ENCODE results near the gene LYRM2. TPM values are rescaled to one million over a fixed set of nuclear protein-coding genes. Genes with fewer than 3 reads are reported as not detected.

Gene LYRM2
- polyA plus RNA-seq, 1 donor: 24.3 TPM

DNA sequence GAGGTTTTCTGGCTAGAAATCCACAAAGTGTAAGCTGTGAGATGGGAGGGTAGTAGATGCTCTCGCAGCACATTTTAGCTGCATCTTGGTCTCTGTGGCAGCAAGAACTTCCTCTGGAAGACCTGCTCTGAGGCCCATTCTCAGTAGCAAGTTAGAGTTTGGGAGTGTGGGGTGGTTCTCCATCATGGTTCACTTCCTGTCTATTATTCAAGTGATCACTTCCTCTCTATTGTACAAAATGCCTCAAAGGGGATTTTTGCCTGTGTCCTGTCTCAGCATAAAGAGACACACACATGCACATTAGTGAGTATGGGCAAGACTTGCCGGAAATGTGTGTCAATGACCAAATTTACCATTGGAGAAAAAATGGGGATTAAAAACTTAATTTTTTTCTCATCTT, 42.5 kb downstream of the LYRM2 start:
- no peak for DNase-seq (ENCODE audit: low read depth)

DNA sequence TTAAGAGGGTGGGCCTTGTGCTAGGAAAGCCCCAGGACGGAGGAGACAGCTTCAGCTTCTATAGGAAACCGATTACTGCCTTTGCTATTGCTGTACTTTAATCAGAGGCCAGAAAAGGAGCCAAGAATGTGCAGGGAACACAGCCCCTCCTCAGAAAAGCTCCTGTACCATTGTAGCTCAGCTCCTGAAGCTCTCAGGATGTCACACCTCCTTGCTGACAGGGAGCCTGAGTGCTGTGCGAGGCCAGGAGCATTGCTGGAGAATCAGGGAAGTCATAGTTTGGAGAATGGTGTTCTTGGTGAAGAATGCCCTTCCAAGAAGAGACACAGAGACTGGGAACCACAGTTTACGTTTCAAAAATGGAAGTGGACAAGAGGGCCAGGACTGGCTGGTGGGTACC, 46.8 kb downstream of the LYRM2 start:
- no peak for DNase-seq (ENCODE audit: low read depth)

GRCh38 chr6:89590133-89590532, 48.4 kb downstream of the LYRM2 start:
- DNase-seq (ENCODE audit: low read depth): no peak

DNA sequence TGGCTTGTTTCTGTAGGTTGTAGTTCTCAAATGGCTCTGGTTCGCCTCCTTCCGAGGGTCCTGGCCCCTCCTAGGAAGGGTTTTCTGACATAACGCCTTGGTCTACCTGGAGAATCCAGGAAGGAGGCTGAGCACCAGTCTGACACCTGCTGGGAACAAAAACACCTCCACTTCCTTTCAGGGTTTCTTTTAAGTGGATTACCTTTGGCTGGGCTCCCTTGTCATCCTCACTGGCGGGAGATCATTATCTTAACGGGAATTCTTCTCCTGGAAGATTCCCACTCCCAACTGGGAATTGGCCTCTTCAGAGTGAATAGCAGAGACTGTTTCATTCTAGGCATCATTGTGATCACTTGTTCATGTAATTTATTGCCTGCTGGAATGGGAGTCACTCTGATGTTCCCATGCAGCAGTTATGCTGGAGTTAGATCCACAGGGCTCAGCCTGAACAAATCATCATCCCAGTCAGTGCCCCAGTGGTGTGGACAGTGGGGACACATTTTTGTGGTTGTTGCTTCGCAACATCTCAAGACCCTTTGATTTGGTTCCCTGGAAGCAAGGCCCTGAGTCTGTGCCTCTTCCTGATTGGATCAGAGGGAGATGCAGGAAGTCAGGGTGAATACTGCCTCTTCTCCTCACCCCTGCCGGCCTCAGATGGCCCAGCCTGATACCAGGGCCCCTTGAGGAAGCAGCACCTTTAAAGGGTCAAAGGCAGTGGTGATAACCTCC, 49.1 kb downstream of the LYRM2 start:
- no peak for DNase-seq (ENCODE audit: low read depth)

DNA sequence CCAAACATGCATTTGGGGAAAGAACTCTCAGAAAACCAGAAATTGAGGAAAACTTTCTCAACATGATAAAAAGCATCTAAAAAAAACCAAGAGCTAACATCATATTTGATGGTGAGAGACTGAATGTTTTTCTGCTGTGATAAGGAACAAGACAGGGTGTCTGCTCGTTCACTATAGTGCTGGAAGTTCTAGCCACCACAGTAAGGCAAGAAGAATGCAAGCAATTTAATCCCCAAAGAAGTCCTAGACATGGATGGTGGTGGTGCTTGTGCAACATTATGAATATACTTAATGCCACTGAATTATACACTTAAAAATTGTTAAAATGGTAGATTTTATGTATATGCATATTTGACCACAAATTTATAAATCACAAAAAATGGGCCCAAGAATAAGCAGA, 53.4 kb downstream of the LYRM2 start:
- no peak for DNase-seq (ENCODE audit: low read depth)

- no peak for DNase-seq (ENCODE audit: low read depth)
Observed at GRCh38 chr6:89584539-89584938, 54.0 kb downstream of the LYRM2 start.

- no peak for DNase-seq (ENCODE audit: low read depth)
Observed at GRCh38 chr6:89583559-89583958, 55.0 kb downstream of the LYRM2 start.

- DNase-seq (ENCODE audit: low read depth): no peak
Observed at GRCh38 chr6:89582669-89583325, 55.8 kb downstream of the LYRM2 start.

DNA sequence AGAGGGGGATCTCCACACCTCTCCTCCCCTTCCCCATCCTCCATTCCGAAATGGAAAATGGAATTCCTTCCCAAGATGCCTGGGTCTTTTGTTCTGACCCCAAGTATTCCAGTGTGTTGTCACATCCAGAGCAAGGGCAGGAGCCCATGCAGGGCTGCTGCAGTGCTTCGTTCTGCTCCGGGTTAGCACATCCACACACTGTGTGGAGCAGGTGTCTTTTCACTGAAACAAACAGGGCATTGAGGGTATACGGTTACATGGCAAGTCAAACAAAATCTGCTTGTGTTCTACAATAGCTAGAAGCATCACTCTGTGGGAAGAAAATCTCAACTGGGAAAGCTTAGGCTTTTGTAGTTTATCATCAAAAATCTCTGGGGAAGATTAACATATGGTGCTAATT, 56.9 kb downstream of the LYRM2 start:
- no peak for DNase-seq (ENCODE audit: low read depth)

- no peak for DNase-seq (ENCODE audit: low read depth)
Observed at GRCh38 chr6:89580997-89581666, 57.4 kb downstream of the LYRM2 start.

DNA sequence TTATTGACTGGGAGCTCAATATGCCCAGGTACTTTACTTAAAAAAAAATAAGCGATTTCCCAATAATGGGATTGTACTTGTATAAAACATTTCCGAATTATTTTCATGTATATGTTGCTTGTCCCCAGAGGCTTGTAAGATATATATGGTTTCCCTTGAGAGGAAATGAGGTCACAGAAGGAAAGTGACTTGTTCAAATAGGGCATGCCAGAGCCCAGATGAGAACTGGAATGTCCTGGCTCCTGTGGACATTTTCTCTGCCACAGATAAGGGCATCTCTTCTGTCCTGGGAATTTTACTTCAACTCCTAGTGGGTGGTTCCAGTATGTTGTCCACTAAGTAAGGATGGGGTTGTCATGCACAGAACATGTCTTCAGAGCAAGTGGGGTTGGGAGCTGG, 63.0 kb downstream of the LYRM2 start:
- no peak for DNase-seq (ENCODE audit: low read depth)

- no peak for DNase-seq (ENCODE audit: low read depth)
Observed at GRCh38 chr6:89574910-89575561, 63.5 kb downstream of the LYRM2 start.

DNA sequence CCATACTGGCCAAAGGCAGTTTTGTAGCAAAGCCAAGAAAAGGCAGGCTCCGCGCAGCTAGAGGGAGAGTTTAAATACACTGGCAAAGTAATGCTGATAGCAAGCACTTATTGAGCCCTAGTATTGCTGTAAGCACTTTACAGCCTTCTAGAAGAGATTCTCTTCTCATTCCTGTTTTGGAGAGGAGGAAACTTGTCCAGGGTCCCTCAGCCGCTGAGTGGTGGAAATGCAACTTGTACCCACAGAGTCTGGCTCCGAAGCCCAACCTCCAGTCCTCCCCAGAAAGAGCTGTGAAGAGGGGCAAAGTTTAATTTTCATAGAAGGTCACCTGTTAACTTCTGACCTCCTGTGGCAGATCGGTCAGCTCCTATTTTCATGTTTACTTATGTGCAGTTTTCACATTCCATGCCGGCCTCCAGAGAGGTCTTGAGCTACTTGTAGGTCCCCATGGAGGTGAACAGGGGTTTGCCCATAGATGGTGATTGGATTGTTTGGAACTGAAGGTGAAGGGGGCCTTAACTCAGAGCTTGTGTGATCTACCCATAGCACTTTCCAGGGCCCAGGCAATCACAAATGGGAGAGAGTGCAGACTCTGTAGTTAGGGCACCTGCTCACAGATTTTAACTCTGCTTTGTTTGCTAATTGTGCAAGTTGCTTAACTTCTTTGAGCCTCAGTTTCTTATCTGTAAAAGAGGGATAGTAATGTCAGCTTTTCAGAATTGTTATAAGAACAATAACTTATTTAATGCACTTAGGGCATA, 70.7 kb downstream of the LYRM2 start:
- DNase-seq (ENCODE audit: low read depth): no peak

DNA sequence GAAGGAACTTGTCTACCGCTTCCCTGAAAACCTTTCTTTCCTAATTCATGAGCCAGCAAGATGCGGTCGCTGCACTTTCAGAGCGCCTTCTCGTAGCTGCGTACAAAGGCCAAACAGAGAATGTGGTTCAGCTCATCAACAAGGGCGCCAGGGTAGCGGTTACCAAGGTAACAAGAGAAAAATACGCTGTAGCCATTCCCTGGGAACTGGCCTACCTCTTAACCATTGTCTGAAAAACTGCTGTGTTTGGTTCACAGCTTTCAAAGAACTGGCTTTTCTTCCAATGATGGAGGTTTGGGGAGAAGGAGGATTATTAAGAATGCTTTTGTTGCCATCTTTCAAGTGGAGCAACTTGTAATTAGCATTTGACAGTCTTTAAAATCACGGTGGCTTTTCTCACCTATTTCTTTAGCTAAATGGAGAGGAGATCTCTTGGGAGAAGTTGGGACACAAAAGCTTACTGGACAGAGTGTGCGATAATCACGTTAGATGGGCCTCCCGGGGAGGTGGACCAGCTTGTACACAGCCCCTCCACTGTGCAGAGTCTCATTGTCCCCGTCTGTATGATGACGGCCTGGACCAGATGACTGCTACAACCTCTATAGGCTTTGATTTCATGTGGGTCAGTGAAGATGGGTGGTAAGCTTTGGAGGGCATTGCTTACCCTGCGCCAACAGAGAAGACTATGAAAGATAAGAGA, 71.5 kb downstream of the LYRM2 start:
- no peak for DNase-seq (ENCODE audit: low read depth)

DNA sequence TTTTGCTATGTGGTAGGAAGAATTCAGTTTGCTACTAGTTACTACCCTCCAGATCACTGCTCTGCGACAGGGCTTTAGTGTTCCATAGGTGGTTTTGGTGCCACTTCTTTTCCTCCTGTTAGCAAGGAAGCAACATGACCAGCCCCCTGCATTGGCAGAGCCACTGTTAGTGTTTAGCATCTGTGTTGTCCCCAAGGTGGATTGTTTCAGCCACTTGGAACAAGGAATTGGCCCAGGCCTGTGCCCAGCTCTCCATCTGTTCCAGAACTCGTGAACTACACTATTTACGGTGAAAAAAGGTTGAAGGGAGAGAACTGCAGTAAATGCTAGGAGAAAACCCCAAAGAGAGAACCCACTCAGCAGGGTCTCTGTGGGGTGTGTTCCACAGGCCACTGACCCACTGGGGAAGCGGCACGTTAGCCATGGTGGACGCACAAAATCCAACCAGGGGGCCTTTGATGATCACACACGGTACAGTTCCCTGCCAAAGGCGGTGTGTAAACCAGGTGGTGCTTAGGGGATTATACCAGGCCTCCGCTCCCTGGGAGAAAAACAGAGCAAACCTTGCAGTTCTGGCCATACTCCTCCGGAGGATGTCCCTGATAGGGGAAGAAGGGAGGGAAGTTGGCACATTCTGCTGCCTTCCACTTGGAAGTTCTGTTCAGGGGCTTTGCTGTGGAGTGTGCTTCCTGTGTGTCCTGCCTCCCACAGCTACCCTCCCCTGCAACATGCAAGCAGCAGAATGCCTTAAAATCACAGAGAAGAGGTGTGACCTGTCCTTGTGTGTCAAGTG, 72.3 kb downstream of the LYRM2 start:
- no peak for DNase-seq (ENCODE audit: low read depth)

DNA sequence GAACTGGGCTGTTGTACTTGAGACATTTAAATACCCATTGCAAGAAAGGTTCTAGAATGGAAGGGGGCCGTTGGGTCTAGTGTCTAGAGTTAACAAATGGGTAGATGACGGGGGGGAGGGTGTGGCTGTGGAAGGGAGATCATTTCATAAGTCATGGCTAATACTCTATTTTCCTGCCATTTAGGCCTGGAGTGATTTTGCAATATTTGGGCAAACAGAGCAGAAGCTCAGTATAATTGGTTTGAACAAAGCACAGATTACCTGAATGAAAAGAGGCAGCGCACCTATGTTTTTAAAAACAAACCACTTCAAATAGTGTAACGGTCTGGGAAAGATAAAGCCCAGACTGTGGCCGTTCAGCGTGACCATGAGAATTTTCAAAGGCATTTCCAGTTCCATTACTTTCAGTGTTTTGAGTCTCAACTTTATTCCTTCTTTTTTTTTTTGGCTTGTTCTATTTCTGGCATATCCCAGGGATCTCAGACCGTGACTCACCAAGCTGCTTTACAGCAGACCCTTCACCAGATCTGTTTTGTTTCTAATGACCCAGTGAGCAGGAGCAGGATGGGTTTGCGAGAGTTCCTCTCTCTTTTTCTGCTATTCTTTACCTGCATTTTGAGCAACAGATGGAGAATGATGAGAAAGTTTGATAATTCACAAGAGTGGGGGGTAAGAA, 73.7 kb downstream of the LYRM2 start:
- no peak for DNase-seq (ENCODE audit: low read depth)

DNA sequence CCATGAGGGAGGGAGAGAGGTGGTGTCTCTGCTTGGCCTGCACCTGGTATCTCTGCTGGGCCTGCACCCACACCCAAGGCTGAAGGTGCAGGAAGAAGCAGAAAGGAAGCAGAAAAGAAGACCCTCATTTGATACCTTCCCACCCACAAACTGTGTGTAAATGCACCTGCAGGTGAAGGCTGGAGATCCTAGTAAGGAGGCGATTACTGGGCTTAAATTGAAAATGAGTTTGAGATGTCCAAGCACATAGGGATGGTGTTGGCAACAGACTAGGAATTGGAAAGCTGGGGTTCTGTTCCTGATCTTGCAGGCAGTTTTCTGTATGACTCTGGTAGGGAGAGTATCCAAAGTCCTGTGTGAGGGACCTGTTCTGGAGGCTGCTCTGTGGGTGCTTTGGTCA, 74.7 kb downstream of the LYRM2 start:
- no peak for DNase-seq (ENCODE audit: low read depth)

- no peak for DNase-seq (ENCODE audit: low read depth)
Observed at GRCh38 chr6:89562093-89562973, 76.2 kb downstream of the LYRM2 start.

DNA sequence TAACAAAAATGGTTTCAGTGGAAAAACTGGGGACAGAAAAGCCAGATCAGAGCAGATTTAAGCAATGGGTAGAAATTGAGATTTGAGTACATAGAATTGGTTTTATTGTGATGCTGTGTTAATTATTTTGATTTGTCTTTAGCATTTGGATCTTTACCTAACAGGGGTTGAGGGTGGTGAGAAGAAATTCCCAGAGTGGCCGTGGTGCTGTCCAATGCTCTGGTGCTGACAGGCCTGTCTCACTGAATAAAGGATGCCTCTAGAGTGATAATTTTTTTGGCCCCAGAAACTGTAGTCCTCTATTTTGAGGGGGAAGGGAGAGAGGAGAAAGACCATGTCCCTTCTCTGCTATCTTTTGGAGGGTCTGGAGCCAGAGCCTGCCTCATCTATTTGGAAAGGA, 79.1 kb downstream of the LYRM2 start:
- DNase-seq (ENCODE audit: low read depth): no peak

Data from forelimb muscle (tissue), 1 donor.